Esophagus (tissue), 2 donors: ENCODE measurements around the gene PSMB7. TPM values are rescaled to one million over a fixed set of nuclear protein-coding genes. Genes with fewer than 3 reads are reported as not detected.
"Not testable (repeated sequence)": the region's sequence is repeated elsewhere in the genome, so short reads cannot be mapped to it uniquely, and the experiment has no call there.

Experiments
- H3K27ac ChIP-seq, 2 donors: one replicate each; pipeline ENCODE4 v1.5.1; 2013; ENCODE audit warnings: low read depth in 2 of 2, mild to moderate bottlenecking in 2 of 2, inconsistent platforms in 1 of 2, low read length in 1 of 2, moderate library complexity in 1 of 2
- H3K27me3 ChIP-seq, 2 donors: one replicate each; pipeline ENCODE4 v1.6.1; 2013; ENCODE audit warnings: low read length in 2 of 2, control low read depth in 1 of 2, mild to moderate bottlenecking in 1 of 2; ENCODE audit not compliant: insufficient read depth in 2 of 2, control insufficient read depth in 1 of 2
- H3K36me3 ChIP-seq, 2 donors: one replicate each; pipeline ENCODE4 v1.6.1; 2013; ENCODE audit warnings: low read length in 1 of 2; ENCODE audit not compliant: control insufficient read depth in 2 of 2, insufficient read depth in 2 of 2
- H3K4me1 ChIP-seq, 2 donors: one replicate each; pipeline ENCODE4 v1.6.1; 2013; ENCODE audit warnings: low read length in 1 of 2; ENCODE audit not compliant: control insufficient read depth in 2 of 2, insufficient read depth in 2 of 2
- H3K4me3 ChIP-seq, 2 donors: one replicate each; pipeline ENCODE4 v1.5.1; 2013; ENCODE audit warnings: low read length in 2 of 2, mild to moderate bottlenecking in 2 of 2, low read depth in 1 of 2, moderate library complexity in 1 of 2
- H3K9me3 ChIP-seq, 2 donors: one replicate each; pipeline ENCODE4 v1.6.1; 2013; ENCODE audit warnings: mild to moderate bottlenecking in 2 of 2, low read depth in 1 of 2, low read length in 1 of 2, moderate library complexity in 1 of 2; ENCODE audit not compliant: control insufficient read depth in 2 of 2, insufficient read depth in 1 of 2
- WGBS, 2 donors: extraction: QIAGEN DNeasy Blood & Tissue Kit; methylation state at CpG; one replicate each; pipeline ENCODE4 v1.1.7; 2013; 5-methylcytosine and 5-hydroxymethylcytosine counted together
- polyA plus RNA-seq, 2 donors: library from polyadenylated mRNA; stranded (reverse); fragments of 200-250 nt; gene quantifications; one replicate each; pipeline ENCODE4 v1.2.3, GENCODE V29; 2013
- donor health status: healthy with polysubstance abuse.
- donor health status: Bipolar disorder and iron deficiency.

PSMB7 gene
- polyA plus RNA-seq, 2 donors: 137 to 190 TPM

DNA sequence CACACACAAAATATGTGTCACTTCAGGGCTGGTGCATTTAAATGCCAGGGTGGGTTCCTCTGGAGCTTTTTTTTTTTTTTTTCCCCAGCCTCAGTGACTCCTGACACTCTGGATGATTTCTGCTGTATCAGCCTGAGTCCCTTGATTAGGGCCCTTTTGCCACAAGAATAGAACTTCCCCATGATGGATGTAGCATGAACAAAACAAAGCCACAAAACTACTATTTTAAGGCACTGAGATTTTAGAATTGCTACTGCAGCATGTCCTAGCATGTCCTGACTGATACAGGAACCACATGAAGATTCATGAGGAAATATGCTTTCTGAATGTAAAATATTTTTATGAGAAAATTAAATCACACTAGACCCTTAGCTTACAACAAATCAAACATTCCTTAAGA lies 21.1 kb upstream of the PSMB7 start:
- Histone ChIP-seq H3K36me3 (no peaks in the 10 kb centered on the region), H3K4me1 (no peaks in the 10 kb centered on the region), H3K27me3 (no peaks in the 10 kb centered on the region), H3K27ac (no peak overlapping the region), H3K9me3 (no peaks in the 10 kb centered on the region), H3K4me3 (no peak overlapping the region)

DNA sequence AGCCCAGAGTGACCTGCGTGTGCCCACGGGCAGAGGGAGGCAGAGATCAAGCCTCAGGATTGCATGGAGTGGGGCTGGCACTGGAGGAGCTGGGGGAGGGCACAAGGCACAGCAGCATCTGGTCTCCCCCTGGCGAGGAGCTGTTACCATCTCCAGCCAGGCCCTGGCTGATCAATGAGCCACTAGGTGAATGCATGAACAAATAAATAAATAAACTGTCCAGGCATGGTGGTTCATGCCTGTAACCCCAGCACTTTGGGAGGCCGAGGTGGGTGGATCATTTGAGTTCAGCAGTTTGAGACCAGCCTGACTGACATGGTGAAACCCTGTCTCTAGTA lies 14.3 kb upstream of the PSMB7 start:
- no peaks in the 10 kb centered on the region for H3K36me3 ChIP-seq
- WGBS, 2 donors: 62 to 71% methylated on average over 4 of the region's 4 CpGs
- H3K27ac ChIP-seq: no peak overlapping the region
- no peaks in the 10 kb centered on the region for H3K27me3 ChIP-seq
- H3K4me3 ChIP-seq: no peak overlapping the region
- H3K9me3 ChIP-seq: no peaks in the 10 kb centered on the region
- H3K4me1 ChIP-seq: no peaks in the 10 kb centered on the region

DNA sequence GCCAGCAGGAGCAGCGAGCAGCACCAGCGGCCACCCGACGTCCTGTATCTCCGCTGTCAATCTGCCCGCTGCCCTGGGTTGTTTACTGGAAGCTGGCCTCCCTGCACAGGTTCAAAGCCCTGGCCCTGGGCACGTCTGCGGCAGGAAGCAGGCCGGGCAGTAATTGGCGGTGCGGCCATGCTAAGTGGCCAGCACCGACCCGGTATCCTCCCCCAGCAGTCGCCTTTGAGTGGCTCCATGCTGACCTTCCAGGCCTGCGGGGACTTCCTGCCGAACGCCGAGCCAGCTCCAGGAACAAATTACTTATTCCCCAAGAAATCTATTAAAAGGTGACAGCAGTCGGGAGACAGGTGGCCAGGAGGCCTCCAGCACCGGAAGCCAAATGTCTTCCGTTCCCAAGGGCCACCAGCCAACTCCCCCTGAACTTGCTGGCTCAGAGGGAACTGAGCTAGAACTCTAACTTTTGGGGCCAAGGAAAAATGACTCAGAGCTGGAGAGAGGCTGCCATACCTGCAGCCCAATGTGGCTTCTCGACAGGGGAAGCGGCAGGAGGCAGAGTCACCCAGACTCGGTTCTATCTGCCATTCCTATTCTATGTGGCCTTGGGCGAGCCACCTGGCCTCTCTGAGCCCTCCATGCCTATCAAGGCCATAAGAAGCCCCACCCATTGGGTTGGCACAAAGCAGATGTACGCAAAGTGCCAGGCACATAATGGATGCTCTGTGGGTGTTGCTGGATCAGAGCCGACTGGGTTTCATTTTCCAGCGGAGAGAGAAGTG lies 13.7 kb upstream of the PSMB7 start:
- no peak overlapping the region for H3K27ac ChIP-seq
- H3K4me3 ChIP-seq: no peak overlapping the region
- no peaks in the 10 kb centered on the region for H3K9me3 ChIP-seq
- H3K36me3 ChIP-seq: no peaks in the 10 kb centered on the region
- WGBS, 2 donors: 68 to 70% methylated on average over 28 of the region's 28 CpGs
- H3K27me3 ChIP-seq: no peaks in the 10 kb centered on the region
- no peaks in the 10 kb centered on the region for H3K4me1 ChIP-seq

DNA sequence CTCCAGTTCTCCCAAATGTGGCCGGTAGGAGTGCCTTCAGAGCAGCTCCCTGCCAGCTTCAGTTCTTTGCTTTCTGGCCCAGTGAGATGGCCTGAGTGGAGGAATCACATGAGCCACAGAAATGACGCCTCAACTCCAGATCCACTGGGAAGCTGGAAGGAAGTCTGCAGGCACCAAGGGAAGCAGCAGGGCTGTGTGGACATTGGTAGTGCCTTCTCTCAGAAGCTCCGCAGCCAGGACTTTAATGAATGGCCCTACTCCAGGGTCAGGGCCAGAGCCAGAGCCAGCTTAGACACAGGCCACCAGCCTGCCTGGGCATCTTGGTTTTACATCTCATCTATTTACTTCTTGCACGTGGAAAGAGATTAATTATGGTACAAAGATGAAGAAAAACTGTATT lies 12.0 kb upstream of the PSMB7 start:
- Histone ChIP-seq H3K36me3 (no peaks in the 10 kb centered on the region), H3K4me3 (no peak overlapping the region), H3K9me3 (no peaks in the 10 kb centered on the region), H3K27me3 (no peaks in the 10 kb centered on the region), H3K27ac (no peak overlapping the region), H3K4me1 (no peaks in the 10 kb centered on the region)
- WGBS, 2 donors: 72 to 73% methylated on average over 4 of the region's 4 CpGs

DNA sequence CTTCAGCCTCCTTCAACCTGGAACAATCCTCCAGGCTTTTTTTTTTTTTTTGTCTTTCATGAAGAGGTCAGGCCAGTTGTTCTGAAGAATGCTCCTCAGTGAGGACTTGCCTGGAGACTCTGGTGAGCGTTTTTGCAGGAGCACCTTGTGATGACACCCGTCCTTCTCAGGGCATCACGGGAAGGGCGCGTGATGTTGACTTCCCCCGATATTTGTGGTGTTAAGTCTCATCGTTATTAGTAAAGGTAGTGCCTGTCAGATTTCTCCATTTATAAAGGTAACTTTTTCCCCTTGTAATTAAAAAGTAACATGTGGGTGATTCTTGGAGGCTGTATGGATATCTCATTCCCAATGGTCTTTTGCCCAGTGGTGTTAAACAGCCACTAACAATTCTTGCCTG lies 11.1 kb upstream of the PSMB7 start:
- WGBS, 2 donors: 91 to 94% methylated on average over 7 of the region's 7 CpGs
- no peak overlapping the region for H3K4me3 ChIP-seq
- no peaks in the 10 kb centered on the region for H3K27me3 ChIP-seq
- H3K27ac ChIP-seq: no peak overlapping the region
- H3K4me1 ChIP-seq: no peaks in the 10 kb centered on the region
- H3K9me3 ChIP-seq: no peaks in the 10 kb centered on the region
- H3K36me3 ChIP-seq: no peaks in the 10 kb centered on the region

DNA sequence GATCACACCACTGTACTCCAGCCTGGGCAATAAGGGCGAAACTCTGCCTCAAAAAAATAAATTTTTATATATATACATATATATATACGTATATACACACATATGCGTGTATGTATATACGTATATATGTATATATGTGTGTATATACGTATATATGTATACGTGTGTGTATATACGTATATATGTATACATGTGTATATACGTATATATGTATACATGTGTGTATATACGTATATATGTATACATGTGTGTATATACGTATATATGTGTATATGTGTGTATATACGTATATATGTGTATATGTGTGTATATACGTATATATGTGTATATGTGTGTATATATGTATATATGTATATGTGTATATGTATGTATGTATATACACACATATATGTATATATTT lies 10.5 kb upstream of the PSMB7 start:
- 85 to 92% methylated on average over 12 of the region's 12 CpGs for WGBS, 2 donors
- not testable (repeated sequence) for H3K27ac ChIP-seq, H3K27me3 ChIP-seq, H3K4me1 ChIP-seq, H3K4me3 ChIP-seq, H3K36me3 ChIP-seq, H3K9me3 ChIP-seq

DNA sequence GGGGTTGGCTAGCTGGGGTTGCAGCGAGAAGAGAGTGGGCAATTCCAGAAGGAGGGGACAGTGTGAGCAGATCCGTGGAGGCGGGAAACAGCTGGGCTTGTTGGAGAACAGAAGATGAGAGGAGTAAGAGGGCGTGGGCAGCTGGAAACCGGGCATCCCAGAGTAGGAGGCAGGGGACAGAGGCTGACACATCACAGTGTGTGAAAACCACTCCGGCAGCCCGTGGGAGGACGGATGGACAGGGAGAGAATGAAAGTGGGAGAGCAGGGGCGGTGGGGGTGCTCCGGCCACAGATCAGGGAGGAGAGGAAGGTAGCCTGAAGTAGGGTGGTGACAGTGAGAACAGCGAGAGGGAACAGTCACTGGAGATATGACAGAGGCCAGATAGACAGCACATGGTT lies 8.3 kb upstream of the PSMB7 start:
- Histone ChIP-seq H3K36me3 (no peaks in the 10 kb centered on the region), H3K27me3 (no peaks in the 10 kb centered on the region), H3K4me1 (no peaks in the 10 kb centered on the region), H3K4me3 (no peak overlapping the region), H3K27ac (no peak overlapping the region), H3K9me3 (no peaks in the 10 kb centered on the region)
- 48 to 53% methylated on average over 11 of the region's 11 CpGs for WGBS, 2 donors

DNA sequence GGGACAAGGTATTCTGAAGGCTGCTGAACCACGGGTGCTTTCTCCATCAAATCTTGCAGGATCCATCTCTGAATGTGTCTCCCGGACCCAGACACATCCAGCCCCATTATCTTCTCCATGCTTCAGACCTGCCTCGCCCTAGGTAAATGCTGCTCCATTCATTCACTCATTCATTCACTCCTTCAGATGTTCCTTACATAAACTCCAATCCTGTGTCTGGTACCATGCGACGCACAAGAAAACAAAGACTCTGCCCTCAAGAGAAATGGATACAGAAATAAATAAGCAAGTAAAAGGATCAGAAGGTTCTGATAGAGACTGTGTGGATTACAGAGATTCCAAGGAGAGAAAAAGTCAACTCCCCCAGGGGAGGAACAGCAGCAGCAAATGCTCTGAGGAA lies 7.9 kb upstream of the PSMB7 start:
- H3K27me3 ChIP-seq: no peaks in the 10 kb centered on the region
- H3K9me3 ChIP-seq: no peaks in the 10 kb centered on the region
- H3K27ac ChIP-seq: no peak overlapping the region
- no peaks in the 10 kb centered on the region for H3K36me3 ChIP-seq
- WGBS, 2 donors: 79 to 81% methylated on average over 5 of the region's 5 CpGs
- no peaks in the 10 kb centered on the region for H3K4me1 ChIP-seq
- no peak overlapping the region for H3K4me3 ChIP-seq

DNA sequence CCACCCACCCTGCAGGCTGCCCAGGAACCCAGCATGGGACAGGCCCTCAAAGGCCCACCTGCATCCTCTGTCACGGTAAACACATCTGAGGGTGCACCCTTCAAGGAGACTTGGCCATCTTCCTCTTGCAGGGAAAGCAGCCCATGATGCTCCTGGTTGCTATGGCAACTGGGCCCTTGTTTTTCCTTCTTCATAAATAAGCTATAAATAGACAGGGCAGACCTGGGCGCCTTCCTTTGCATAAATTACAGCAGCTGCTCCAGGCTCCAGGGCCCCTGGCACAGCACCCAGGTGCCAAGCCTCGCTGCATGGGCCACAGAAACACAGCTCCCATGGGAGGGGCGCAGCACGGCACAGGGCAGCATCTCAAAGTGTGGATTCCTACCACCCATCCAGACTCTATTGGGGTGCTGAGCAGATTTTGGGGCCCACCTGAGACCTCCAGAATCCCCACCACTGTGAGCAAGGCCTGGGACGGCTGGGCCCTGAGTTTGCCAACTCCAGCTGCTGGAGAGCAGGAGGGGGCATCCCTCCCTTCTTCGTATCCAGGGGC lies 5.8 kb upstream of the PSMB7 start:
- H3K36me3 ChIP-seq: no peaks in the 10 kb centered on the region
- no peak overlapping the region for H3K27ac ChIP-seq
- WGBS, 2 donors: 53 to 68% methylated on average over 7 of the region's 7 CpGs
- no peaks in the 10 kb centered on the region for H3K4me1 ChIP-seq
- no peak overlapping the region for H3K4me3 ChIP-seq
- H3K27me3 ChIP-seq: no peaks in the 10 kb centered on the region
- no peaks in the 10 kb centered on the region for H3K9me3 ChIP-seq

DNA sequence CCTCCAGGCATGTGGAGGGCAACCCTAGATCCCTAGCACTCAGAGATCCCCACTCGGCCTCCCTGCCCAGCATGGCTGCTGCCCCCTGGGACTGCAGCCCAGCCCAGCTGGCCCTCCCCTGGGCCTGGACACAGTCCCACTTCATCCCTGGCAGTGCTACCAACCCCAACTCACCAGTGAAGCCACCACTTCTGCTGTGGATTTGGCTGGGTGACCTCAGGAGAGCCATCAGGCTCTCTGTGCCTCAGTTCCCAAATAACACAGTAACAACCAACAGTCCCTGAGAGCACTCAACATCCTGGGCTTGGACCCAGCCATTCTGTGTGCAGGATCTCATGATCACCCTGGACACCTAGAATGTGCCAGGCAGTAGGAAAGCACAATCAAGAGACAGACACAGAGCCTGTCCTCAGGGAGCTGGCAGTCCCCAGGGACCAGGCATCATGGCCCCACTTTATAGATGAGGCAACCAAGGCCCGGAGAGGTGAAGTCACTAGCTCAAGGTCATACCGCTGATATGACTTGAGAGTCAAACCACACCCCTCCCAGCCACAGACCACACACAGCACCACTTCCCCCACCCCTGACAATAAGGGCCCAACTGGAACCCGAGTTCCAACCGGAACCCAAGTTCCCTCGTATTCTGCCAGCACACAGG lies 4.7 kb upstream of the PSMB7 start:
- H3K27me3 ChIP-seq: no peaks in the 10 kb centered on the region
- no peaks in the 10 kb centered on the region for H3K4me1 ChIP-seq
- H3K4me3 ChIP-seq: no peak overlapping the region
- no peak overlapping the region for H3K27ac ChIP-seq
- no peaks in the 10 kb centered on the region for H3K36me3 ChIP-seq
- no peaks in the 10 kb centered on the region for H3K9me3 ChIP-seq
- 63 to 71% methylated on average over 6 of the region's 6 CpGs for WGBS, 2 donors
